ENCODE data around the gene CDH8. TPM values are rescaled to one million over a fixed set of nuclear protein-coding genes. Genes with fewer than 3 reads are reported as not detected.

The CDH8 gene
- total RNA-seq, 1 experiment from 2014 or later, result 1.7 TPM

- Histone ChIP-seq H3K4me3 (ENCODE audit: low read depth, low read length) (no peak overlapping the region), H3K4me1 (no peaks in the 10 kb centered on the region; the same call in 1 of the 2 replicates), H3K27me3 (replicated peaks; ENCODE audit: control insufficient read depth, insufficient read depth, low read length) (no peaks in the 10 kb centered on the region), H3K36me3 (ENCODE audit: control insufficient read depth, insufficient read depth, low read length) (no peaks in the 10 kb centered on the region), H3K9me3 (no peaks in the 10 kb centered on the region)
- no peaks in the 10 kb centered on the region for H3K4me1 Mint-ChIP-seq (ENCODE audit: low read depth, unreplicated experiment)
- H3K27ac Mint-ChIP-seq (ENCODE audit: unreplicated experiment), result no peak overlapping the region
- no peak for TF ChIP-seq CTCF (IDR thresholded peaks at IDR 0.05; ENCODE audit: insufficient read depth in 1 of 2, low read depth in 1 of 2, low read length in 1 of 2, severe bottlenecking in 1 of 2, unreplicated experiment in 1 of 2)
- no TSS peak for BruUV-seq (replicated peaks)
- H3K36me3 Mint-ChIP-seq (ENCODE audit: insufficient read depth, unreplicated experiment), result no peaks in the 10 kb centered on the region
- no peak overlapping the region for H3K4me3 Mint-ChIP-seq (ENCODE audit: unreplicated experiment)
- ChIA-PET POLR2A (no interaction called here), CTCF (no interaction called here)
- DNase-seq, result no peak
- peaks cover 3% of the 10 kb centered on the region for H3K27me3 Mint-ChIP-seq (ENCODE audit: insufficient read depth, unreplicated experiment)
- intact Hi-C loops (cut with micrococcal nuclease; ENCODE audit: unreplicated experiment), result loop anchor here (10.0 kb wide), 1 partner anchor 61 kb away; no protein-coding TSS in a partner anchor
- H3K9me3 Mint-ChIP-seq (ENCODE audit: unreplicated experiment), result no peaks in the 10 kb centered on the region
Observed at GRCh38 chr16:61726125-61726524, 310.1 kb downstream of the CDH8 start.

GRCh38 chr16:61721544-61721943 is 314.7 kb downstream of the CDH8 start:
- no peaks in the 10 kb centered on the region for H3K9me3 ChIP-seq
- ChIA-PET POLR2A (no interaction called here), CTCF (no interaction called here)
- Mint-ChIP-seq H3K4me1 (ENCODE audit: low read depth, unreplicated experiment) (no peaks in the 10 kb centered on the region), H3K27ac (ENCODE audit: unreplicated experiment) (no peak overlapping the region), H3K9me3 (ENCODE audit: unreplicated experiment) (no peaks in the 10 kb centered on the region), H3K36me3 (ENCODE audit: insufficient read depth, unreplicated experiment) (no peaks in the 10 kb centered on the region), H3K27me3 (ENCODE audit: insufficient read depth, unreplicated experiment) (peaks cover 5% of the 10 kb centered on the region), H3K4me3 (ENCODE audit: unreplicated experiment) (no peak overlapping the region)
- no peaks in the 10 kb centered on the region for H3K27me3 ChIP-seq (replicated peaks; ENCODE audit: control insufficient read depth, insufficient read depth, low read length)
- H3K4me3 ChIP-seq (ENCODE audit: low read depth, low read length), result no peak overlapping the region
- intact Hi-C loops (cut with micrococcal nuclease; ENCODE audit: unreplicated experiment), result loop anchor here (10.0 kb wide), 1 partner anchor 57 kb away; no protein-coding TSS in a partner anchor
- no peak for TF ChIP-seq CTCF (IDR thresholded peaks at IDR 0.05; ENCODE audit: insufficient read depth in 1 of 2, low read depth in 1 of 2, low read length in 1 of 2, severe bottlenecking in 1 of 2, unreplicated experiment in 1 of 2)
- H3K36me3 ChIP-seq (ENCODE audit: control insufficient read depth, insufficient read depth, low read length), result no peaks in the 10 kb centered on the region
- DNase-seq, result no peak
- no peaks in the 10 kb centered on the region for H3K4me1 ChIP-seq
- BruUV-seq (replicated peaks), result no TSS peak

DNA sequence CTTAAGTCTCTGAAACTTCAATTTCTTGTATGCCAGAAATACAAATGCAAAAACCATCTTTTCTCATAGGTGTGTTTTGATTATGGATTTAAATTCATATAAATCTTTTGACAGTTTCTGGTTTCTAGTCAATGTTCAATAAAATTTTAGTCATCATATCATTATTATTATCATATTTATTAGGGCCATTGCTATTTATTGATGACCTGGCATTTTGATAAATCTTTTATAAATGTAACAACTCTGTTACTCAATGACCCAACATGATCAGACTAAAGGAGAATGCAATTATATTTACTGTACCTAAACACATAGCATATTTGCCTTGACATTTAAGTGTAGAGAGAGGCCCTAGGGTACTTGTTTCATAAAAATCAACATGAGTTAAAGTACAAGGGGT is 320.8 kb downstream of the CDH8 start:
- peaks cover 2% of the 10 kb centered on the region for H3K27me3 Mint-ChIP-seq (ENCODE audit: insufficient read depth, unreplicated experiment)
- BruUV-seq (replicated peaks), result no TSS peak
- no peak overlapping the region for H3K27ac Mint-ChIP-seq (ENCODE audit: unreplicated experiment)
- intact Hi-C loops (cut with micrococcal nuclease; ENCODE audit: unreplicated experiment), result no loop called here
- H3K9me3 ChIP-seq, result no peaks in the 10 kb centered on the region
- no peak overlapping the region for H3K4me3 ChIP-seq (ENCODE audit: low read depth, low read length)
- H3K9me3 Mint-ChIP-seq (ENCODE audit: unreplicated experiment), result no peaks in the 10 kb centered on the region
- ChIA-PET CTCF (no interaction called here), POLR2A (no interaction called here)
- H3K36me3 Mint-ChIP-seq (ENCODE audit: insufficient read depth, unreplicated experiment), result no peaks in the 10 kb centered on the region
- no peaks in the 10 kb centered on the region for H3K4me1 Mint-ChIP-seq (ENCODE audit: low read depth, unreplicated experiment)
- no peaks in the 10 kb centered on the region for H3K27me3 ChIP-seq (replicated peaks; ENCODE audit: control insufficient read depth, insufficient read depth, low read length)
- TF ChIP-seq CTCF (IDR thresholded peaks at IDR 0.05; ENCODE audit: insufficient read depth in 1 of 2, low read depth in 1 of 2, low read length in 1 of 2, severe bottlenecking in 1 of 2, unreplicated experiment in 1 of 2), result no peak
- no peak for DNase-seq
- no peak overlapping the region for H3K4me3 Mint-ChIP-seq (ENCODE audit: unreplicated experiment)
- no peaks in the 10 kb centered on the region for H3K4me1 ChIP-seq
- no peaks in the 10 kb centered on the region for H3K36me3 ChIP-seq (ENCODE audit: control insufficient read depth, insufficient read depth, low read length)

Data from Caco-2 (cell line).